BE2C (cell line): ENCODE results near the gene PCDHGB2.

ENCODE experiments used
- DNase-seq: peaks from one replicate; pipeline ENCODE4 v3.0.0-alpha.2; 2020
- H3K27me3 ChIP-seq: fragments of 250-450 bp; sonication (Bioruptor Pico); 2 replicates; pipeline ENCODE4 v1.5.1; 2020; ENCODE audit warnings: mild to moderate bottlenecking
- H3K36me3 ChIP-seq: fragments of 250-450 bp; sonication (Bioruptor Pico); 2 replicates; pipeline ENCODE4 v1.5.1; 2020; ENCODE audit warnings: mild to moderate bottlenecking
- H3K4me1 ChIP-seq: fragments of 250-450 bp; sonication (Bioruptor Pico); 2 replicates; pipeline ENCODE4 v1.5.1; 2020
- H3K4me3 ChIP-seq: 2 replicates; pipeline ENCODE4 v1.5.1; 2011; ENCODE audit warnings: low read depth, low read length
- H3K9me3 ChIP-seq: fragments of 250-450 bp; sonication (Bioruptor Pico); 2 replicates; pipeline ENCODE4 v1.5.1; 2020
- TF ChIP-seq, protein P1 (sequence below): IDR thresholded peaks from 2 replicates; pipeline ENCODE4 v1.5.1; 2012; ENCODE audit warnings: mild to moderate bottlenecking, low read depth, low read length

Gene PCDHGB2

DNA sequence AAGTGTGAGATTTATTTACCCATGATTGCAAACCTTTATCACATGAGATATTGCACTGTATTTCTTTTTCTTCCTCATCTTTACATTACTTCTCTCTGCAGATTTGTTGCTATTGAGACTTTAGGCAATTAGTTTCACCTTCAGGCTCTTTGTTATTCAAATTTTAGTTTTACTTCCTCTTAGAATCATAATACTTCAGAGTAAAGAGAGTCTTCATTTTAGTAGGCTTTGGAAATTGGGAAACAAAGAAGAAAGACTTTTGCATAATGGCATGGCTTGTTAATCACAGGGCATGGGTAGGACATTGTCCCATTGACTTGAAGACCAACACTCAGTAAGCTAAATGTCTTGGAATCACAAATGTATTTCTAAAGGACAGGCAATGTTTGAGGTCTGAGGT is 2.9 kb downstream of the PCDHGB2 start:
- no peaks in the 10 kb centered on the region for H3K27me3 ChIP-seq
- no peak for DNase-seq
- peaks cover 44% of the 10 kb centered on the region for H3K36me3 ChIP-seq
- H3K4me1 ChIP-seq: no peaks in the 10 kb centered on the region
- TF ChIP-seq, protein P1, sequence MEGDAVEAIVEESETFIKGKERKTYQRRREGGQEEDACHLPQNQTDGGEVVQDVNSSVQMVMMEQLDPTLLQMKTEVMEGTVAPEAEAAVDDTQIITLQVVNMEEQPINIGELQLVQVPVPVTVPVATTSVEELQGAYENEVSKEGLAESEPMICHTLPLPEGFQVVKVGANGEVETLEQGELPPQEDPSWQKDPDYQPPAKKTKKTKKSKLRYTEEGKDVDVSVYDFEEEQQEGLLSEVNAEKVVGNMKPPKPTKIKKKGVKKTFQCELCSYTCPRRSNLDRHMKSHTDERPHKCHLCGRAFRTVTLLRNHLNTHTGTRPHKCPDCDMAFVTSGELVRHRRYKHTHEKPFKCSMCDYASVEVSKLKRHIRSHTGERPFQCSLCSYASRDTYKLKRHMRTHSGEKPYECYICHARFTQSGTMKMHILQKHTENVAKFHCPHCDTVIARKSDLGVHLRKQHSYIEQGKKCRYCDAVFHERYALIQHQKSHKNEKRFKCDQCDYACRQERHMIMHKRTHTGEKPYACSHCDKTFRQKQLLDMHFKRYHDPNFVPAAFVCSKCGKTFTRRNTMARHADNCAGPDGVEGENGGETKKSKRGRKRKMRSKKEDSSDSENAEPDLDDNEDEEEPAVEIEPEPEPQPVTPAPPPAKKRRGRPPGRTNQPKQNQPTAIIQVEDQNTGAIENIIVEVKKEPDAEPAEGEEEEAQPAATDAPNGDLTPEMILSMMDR: no peak
- no peak overlapping the region for H3K4me3 ChIP-seq
- H3K9me3 ChIP-seq: peaks cover 5% of the 10 kb centered on the region

- TF ChIP-seq, protein P1: 0 out of 2 replicates have a peak, but pooled peaks have one; percentile 6
- Histone ChIP-seq H3K4me3 (no peak within 1 kb of the TSS), H3K27me3 (no peaks in the 10 kb centered on the region), H3K36me3 (peaks cover 42% of the 10 kb centered on the region), H3K4me1 (no peaks in the 10 kb centered on the region), H3K9me3 (no peaks in the 10 kb centered on the region; the same call in none of the 2 replicates)
- no peak for DNase-seq
Observed at GRCh38 chr5:141363952-141364660, 4.3 kb downstream of the PCDHGB2 start, which contains the start of gene PCDHGA5. Gene PCDHGA5 (plus strand): TSS chr5:141364162. CDS start chr5:141364331, 169 bp downstream.

GRCh38 chr5:141366016-141366896 is 6.5 kb downstream of the PCDHGB2 start:
- DNase-seq: no peak
- Histone ChIP-seq H3K4me1 (no peaks in the 10 kb centered on the region), H3K4me3 (no peak overlapping the region), H3K27me3 (no peaks in the 10 kb centered on the region), H3K9me3 (no peaks in the 10 kb centered on the region; the same call in 1 of the 2 replicates), H3K36me3 (peaks cover 41% of the 10 kb centered on the region)
- TF ChIP-seq, protein P1: no peak

DNA sequence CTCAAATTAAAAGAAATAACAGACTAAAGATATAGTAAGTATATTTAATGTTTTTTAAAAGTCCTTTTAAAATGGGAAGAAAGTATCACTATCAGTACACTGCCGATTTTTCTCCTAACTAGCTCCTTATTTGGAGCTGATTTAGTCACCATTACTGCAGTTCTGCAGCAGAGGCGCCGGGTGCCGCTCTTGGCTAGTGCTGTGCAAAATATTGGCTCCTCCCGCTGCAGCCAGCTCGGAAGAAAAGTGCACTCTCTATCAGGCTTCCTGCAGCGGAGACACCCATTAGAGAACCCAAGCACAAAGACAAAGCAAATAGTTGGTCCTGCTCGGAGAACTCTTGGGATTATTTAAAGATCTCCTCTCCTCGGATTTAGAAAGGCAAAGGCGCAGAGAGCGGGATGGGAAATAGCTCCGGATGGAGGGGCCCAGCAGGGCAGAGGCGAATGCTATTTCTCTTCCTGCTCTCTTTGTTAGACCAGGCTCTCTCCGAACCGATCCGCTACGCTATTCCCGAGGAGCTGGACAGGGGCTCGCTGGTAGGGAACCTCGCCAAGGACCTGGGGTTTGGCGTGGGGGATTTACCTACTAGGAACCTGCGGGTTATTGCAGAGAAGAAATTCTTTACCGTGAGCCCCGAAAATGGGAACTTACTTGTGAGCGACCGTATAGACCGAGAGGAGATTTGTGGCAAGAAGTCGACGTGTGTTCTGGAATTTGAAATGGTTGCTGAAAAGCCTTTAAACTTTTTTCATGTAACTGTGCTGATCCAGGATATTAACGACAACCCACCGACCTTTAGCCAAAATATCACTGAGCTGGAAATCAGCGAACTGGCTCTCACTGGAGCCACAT is 10.4 kb downstream of the PCDHGB2 start, which contains the start of gene PCDHGB3:
Gene PCDHGB3 (plus strand): TSS at position 249 of the 855 bp plus-strand sequence. CDS start 153 bp downstream, at position 402.
- Histone ChIP-seq H3K9me3 (peaks cover 2% of the 10 kb centered on the region; the same call in 1 of the 2 replicates), H3K4me3 (no peak within 1 kb of the TSS), H3K4me1 (no peaks in the 10 kb centered on the region), H3K36me3 (peaks cover 37% of the 10 kb centered on the region), H3K27me3 (no peaks in the 10 kb centered on the region)
- TF ChIP-seq, protein P1: no peak
- DNase-seq: no peak

GRCh38 chr5:141371572-141372475 is 12.0 kb downstream of the PCDHGB2 start:
- no peaks in the 10 kb centered on the region for H3K4me1 ChIP-seq
- peaks cover 2% of the 10 kb centered on the region; the same call in 1 of the 2 replicates for H3K9me3 ChIP-seq
- no peaks in the 10 kb centered on the region for H3K27me3 ChIP-seq
- H3K4me3 ChIP-seq: no peak overlapping the region
- TF ChIP-seq, protein P1: no peak
- DNase-seq: no peak
- H3K36me3 ChIP-seq: peaks cover 29% of the 10 kb centered on the region
